Measurements from ENCODE around the gene AJM1.

GRCh38 chr9:136839229-136840139 lies 2.8 kb upstream of the AJM1 start:
- TF ChIP-seq CTCF (conservative IDR thresholded peaks at IDR 0.05 in 1 of 2, IDR thresholded peaks at IDR 0.05 in 1 of 2; ENCODE audit: low read depth in 1 of 2, low read length in 2 of 2) = no peak
- TF ChIP-seq EZH2 (IDR thresholded peaks at IDR 0.05; ENCODE audit: low read length, missing control alignments) = no peak
